Transverse colon (tissue), 4 donors: ENCODE measurements around the gene MESP2. TPM values are rescaled to one million over a fixed set of nuclear protein-coding genes. Genes with fewer than 3 reads are reported as not detected.

Experiments
- DNase-seq: peaks from one replicate; pipeline ENCODE4 v3.0.0-alpha.2; 2019
- H3K27ac ChIP-seq, 4 donors: fragments of 200-600 bp; sonication (generic); 2 replicates each; pipeline ENCODE4 v1.5.1; 2016 to 2018; ENCODE audit warnings: inconsistent platforms in 4 of 4
- H3K27me3 ChIP-seq: fragments of 200-600 bp; sonication (generic); 2 replicates; pipeline ENCODE4 v1.5.1; 2017; ENCODE audit warnings: inconsistent platforms
- H3K36me3 ChIP-seq, 4 donors: fragments of 200-600 bp; sonication (generic); 2 replicates each; pipeline ENCODE4 v1.5.1; 2017 to 2019; ENCODE audit warnings: inconsistent platforms in 4 of 4
- H3K4me1 ChIP-seq, 4 donors: fragments of 200-600 bp; sonication (generic); 2 replicates each; pipeline ENCODE4 v1.5.1; 2017 to 2020; ENCODE audit warnings: inconsistent platforms in 4 of 4
- H3K4me3 ChIP-seq, 4 donors: fragments of 200-600 bp; sonication (generic); 1 replicate in 1 of 4; 2 replicates in 3 of 4; pipeline versions ENCODE4 v1.5.1 to v1.6.1; 2017 to 2019; ENCODE audit warnings: inconsistent platforms in 4 of 4
- H3K9me3 ChIP-seq, 2 donors: fragments of 200-600 bp; sonication (generic); 2 replicates each; pipeline ENCODE4 v1.5.1; 2017 to 2019; ENCODE audit warnings: inconsistent platforms in 2 of 2
- EP300 ChIP-seq: sonication (generic); formaldehyde crosslinking; IDR thresholded peaks from one replicate; pipeline ENCODE4 v1.6.1; 2017; ENCODE audit warnings: antibody characterized with exemption, low read depth
- POLR2A ChIP-seq: fragments of 450-650 bp; IDR thresholded peaks from one replicate; pipeline ENCODE4 v1.6.1; 2016; ENCODE audit warnings: antibody characterized with exemption, mild to moderate bottlenecking, moderate library complexity
- POLR2AphosphoS5 ChIP-seq, 3 donors: sonication (generic); formaldehyde crosslinking; IDR thresholded peaks; one replicate each; pipeline ENCODE4 v1.6.1; 2016; ENCODE audit warnings: antibody characterized with exemption in 3 of 3
- WGBS, 2 donors: methylation state at CpG; one replicate each; pipeline ENCODE4 v1.1.5; 2018; ENCODE audit warnings: low coverage in 1 of 2; 5-methylcytosine and 5-hydroxymethylcytosine counted together
- in situ Hi-C, 4 donors: fragments of 200-750 bp; cut with MboI; loops; one replicate each; pipeline versions ENCODE4 v1.15.0 to v1.15.1; 2017; ENCODE audit warnings: low sequenced_read_pairs in 3 of 4, low pct_ligation_motif_present in 1 of 4, low pct_unique_long_range_greater_than_20kb in 1 of 4
- intact Hi-C: fragments of 100-400 bp; cut with DNase I; formaldehyde crosslinking; loops from one replicate; pipeline ENCODE4 v1.15.1; 2023; ENCODE audit warnings: low total_unique reads
- total RNA-seq, 4 donors: library from RNA; depleted of rRNA; stranded (reverse); fragments of >200 nt; gene quantifications; one replicate each; pipeline ENCODE4 v1.1.0, GENCODE V29; 2016
- TF ChIP-seq, protein P1 (sequence below), 5 experiments: fragments of 200-600 bp in 3 of 5; fragments of 450-650 bp in 2 of 5; sonication (generic) in 3 of 5; IDR thresholded peaks; 1 replicate in 2 of 5; 2 replicates in 3 of 5; pipeline ENCODE4 v1.5.1; 2016 to 2017; ENCODE audit warnings: antibody characterized with exemption in 5 of 5, inconsistent platforms in 3 of 5, mild to moderate bottlenecking in 2 of 5, moderate library complexity in 1 of 5

Gene MESP2
- total RNA-seq, 4 donors from 2014 or later = 0.64 to 0.96 TPM; not detected in 2

DNA sequence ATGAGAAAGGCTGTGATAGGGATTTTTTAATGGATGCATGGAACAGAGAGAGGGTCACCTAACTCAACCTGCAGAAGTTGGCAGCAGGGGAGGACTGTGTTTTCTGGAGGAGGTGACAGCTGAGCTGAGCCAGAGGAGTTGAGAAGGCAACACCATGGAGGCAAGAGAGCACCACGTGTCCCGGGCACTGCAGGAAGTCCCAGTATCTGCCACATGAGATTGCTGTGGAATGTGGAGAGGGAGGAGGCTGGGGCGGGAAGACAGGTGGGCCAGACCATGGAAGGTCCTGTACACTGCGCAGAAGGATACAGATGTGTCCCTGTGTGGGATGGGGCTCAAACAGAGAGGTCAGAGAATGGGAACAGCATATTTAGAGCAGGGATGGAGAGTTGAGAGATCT, 40.4 kb upstream of the MESP2 start:
- no peak overlapping the region for H3K4me3 ChIP-seq
- WGBS, 2 donors = 25 to 79% methylated on average over 2 to 4 of the region's 4 CpGs
- DNase-seq = no peak
- no peak overlapping the region for H3K27ac ChIP-seq
- H3K27me3 ChIP-seq = no peaks in the 10 kb centered on the region
- in situ Hi-C loops (loop anchor here in 1 of 4 donors (25.0 kb wide), 1 partner anchor 352 kb away; no protein-coding TSS in a partner anchor), intact Hi-C loops (no loop called here)
- no peaks in the 10 kb centered on the region for H3K9me3 ChIP-seq
- TF ChIP-seq POLR2A (no peak), POLR2AphosphoS5 (IDR thresholded peaks at IDR 0.05) (no peak), EP300 (no peak)
- TF ChIP-seq, protein P1, sequence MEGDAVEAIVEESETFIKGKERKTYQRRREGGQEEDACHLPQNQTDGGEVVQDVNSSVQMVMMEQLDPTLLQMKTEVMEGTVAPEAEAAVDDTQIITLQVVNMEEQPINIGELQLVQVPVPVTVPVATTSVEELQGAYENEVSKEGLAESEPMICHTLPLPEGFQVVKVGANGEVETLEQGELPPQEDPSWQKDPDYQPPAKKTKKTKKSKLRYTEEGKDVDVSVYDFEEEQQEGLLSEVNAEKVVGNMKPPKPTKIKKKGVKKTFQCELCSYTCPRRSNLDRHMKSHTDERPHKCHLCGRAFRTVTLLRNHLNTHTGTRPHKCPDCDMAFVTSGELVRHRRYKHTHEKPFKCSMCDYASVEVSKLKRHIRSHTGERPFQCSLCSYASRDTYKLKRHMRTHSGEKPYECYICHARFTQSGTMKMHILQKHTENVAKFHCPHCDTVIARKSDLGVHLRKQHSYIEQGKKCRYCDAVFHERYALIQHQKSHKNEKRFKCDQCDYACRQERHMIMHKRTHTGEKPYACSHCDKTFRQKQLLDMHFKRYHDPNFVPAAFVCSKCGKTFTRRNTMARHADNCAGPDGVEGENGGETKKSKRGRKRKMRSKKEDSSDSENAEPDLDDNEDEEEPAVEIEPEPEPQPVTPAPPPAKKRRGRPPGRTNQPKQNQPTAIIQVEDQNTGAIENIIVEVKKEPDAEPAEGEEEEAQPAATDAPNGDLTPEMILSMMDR (IDR thresholded peaks at IDR 0.05) = no peak
- H3K36me3 ChIP-seq = no peaks in the 10 kb centered on the region
- peaks cover 0 to 3% (median 0%) of the 10 kb centered on the region in 4 donors for H3K4me1 ChIP-seq

DNA sequence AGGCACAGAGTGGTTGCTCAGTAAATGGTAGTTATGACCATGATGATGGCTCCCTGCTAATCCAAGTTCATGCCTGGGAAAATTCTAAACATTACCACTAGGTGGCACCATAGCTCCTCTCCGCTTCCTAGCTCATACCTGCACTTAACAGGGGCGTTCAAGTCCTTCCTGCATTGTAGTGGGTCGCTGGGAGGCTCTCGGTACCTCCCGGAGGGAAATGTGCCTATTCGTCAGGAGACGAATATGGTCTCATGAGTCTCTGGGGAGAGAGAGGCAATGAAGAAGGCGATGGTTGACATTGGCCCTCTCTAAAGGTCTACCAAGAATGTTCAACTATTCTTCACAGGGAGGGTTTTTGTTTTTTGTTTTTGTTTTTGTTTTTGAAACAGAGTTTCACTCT, 36.0 kb upstream of the MESP2 start:
- H3K27me3 ChIP-seq = no peaks in the 10 kb centered on the region
- in situ Hi-C loops (loop anchor here in 1 of 4 donors (25.0 kb wide), 1 partner anchor 347 kb away; no protein-coding TSS in a partner anchor), intact Hi-C loops (no loop called here)
- H3K27ac ChIP-seq = no peak overlapping the region
- H3K4me3 ChIP-seq = no peak overlapping the region
- H3K9me3 ChIP-seq = no peaks in the 10 kb centered on the region
- peaks cover 0 to 3% (median 0%) of the 10 kb centered on the region in 4 donors for H3K4me1 ChIP-seq
- no peaks in the 10 kb centered on the region for H3K36me3 ChIP-seq
- 7 to 20% methylated on average over 1 to 8 of the region's 8 CpGs for WGBS, 2 donors
- TF ChIP-seq POLR2AphosphoS5 (IDR thresholded peaks at IDR 0.05) (no peak), EP300 (no peak), POLR2A (no peak)
- TF ChIP-seq, protein P1 (IDR thresholded peaks at IDR 0.05) = peak; percentile 92 to 96 (median 94)
- peak; percentile 67 for DNase-seq

DNA sequence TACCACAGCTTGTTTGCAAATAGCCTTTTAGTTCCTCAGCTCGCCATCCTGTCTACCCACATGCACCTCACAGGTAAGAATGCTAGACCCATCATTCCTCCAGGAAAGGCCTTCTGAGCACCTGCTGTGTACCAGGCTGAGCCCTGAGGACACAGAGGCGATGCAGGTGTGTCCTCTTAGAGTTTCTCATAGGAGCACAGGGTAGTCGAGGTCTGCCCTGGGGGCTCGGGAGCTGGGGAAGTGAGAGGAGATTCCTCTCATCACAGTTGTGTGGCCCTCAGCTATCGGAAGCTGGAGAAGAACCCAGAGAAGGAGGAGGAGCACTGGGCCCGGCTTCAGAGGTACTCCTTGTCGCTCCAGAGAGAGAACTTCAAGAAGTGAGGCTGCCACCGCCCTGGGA, 33.1 kb upstream of the MESP2 start:
- Histone ChIP-seq H3K27ac (no peak overlapping the region), H3K36me3 (no peaks in the 10 kb centered on the region), H3K9me3 (no peaks in the 10 kb centered on the region), H3K4me3 (no peak overlapping the region), H3K4me1 (peaks cover 2 to 5% (median 3%) of the 10 kb centered on the region in 4 donors), H3K27me3 (no peaks in the 10 kb centered on the region)
- in situ Hi-C loops = loop anchor here in 1 of 4 donors (25.0 kb wide), 1 partner anchor 344 kb away; no protein-coding TSS in a partner anchor
- no peak for DNase-seq
- TF ChIP-seq, protein P1 (IDR thresholded peaks at IDR 0.05) = no peak
- TF ChIP-seq POLR2AphosphoS5 (IDR thresholded peaks at IDR 0.05) (no peak), POLR2A (no peak), EP300 (no peak)
- intact Hi-C loops = no loop called here
- WGBS, 2 donors = 86% methylated on average over 8 of the region's 8 CpGs; no CpG with 5 or more reads in 1 of the 2 donors

DNA sequence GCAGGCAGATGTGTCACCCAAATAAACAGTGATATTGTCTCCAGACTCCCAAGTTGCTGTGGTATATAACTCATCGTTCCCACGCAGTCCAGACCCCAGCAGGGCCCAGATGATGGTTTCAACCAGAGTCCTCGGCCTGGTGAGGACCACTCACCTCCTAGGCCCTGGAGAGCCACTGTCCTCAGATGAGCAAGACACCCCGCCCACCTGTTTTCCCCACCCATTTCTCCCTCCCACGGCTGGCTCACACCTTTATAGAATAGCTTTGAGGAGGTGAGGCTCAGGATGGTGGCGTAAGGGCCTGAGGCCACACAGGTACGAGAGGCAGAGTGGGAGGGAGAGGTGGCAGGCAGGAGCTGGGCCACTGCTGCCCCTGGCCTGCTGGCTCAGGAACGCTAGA, 32.5 kb upstream of the MESP2 start:
- 77% methylated on average over 8 of the region's 8 CpGs; no CpG with 5 or more reads in 1 of the 2 donors for WGBS, 2 donors
- no peaks in the 10 kb centered on the region for H3K9me3 ChIP-seq
- H3K4me1 ChIP-seq = peaks cover 5 to 10% (median 6%) of the 10 kb centered on the region in 4 donors
- intact Hi-C loops = no loop called here
- in situ Hi-C loops = loop anchor here in 1 of 4 donors (25.0 kb wide), 1 partner anchor 344 kb away; no protein-coding TSS in a partner anchor
- no peak overlapping the region for H3K4me3 ChIP-seq
- TF ChIP-seq POLR2A = no peak
- TF ChIP-seq EP300 = no peak
- TF ChIP-seq, protein P1 (IDR thresholded peaks at IDR 0.05) = no peak
- no peak for TF ChIP-seq POLR2AphosphoS5 (IDR thresholded peaks at IDR 0.05)
- no peak for DNase-seq
- no peaks in the 10 kb centered on the region for H3K27me3 ChIP-seq
- H3K36me3 ChIP-seq = no peaks in the 10 kb centered on the region
- no peak overlapping the region for H3K27ac ChIP-seq
